K562 (cell line): ENCODE data around the gene TCF15. TPM values are rescaled to one million over a fixed set of nuclear protein-coding genes. Genes with fewer than 3 reads are reported as not detected.

Experiments
- BCL6 ChIP-seq: fragments of 250-450 bp; sonication (Bioruptor Pico); IDR thresholded peaks from 2 replicates; pipeline ENCODE4 v1.4.0; 2020
- BRCA1 ChIP-seq, 2 experiments: fragments of 450-650 bp in 1 of 2; sonication (generic) in 1 of 2; formaldehyde crosslinking in 1 of 2; IDR thresholded peaks; 2 replicates each; pipeline versions ENCODE4 v1.5.0 to v1.6.1; 2017 to 2020; ENCODE audit warnings: mild to moderate bottlenecking in 1 of 2, missing genetic modification reagents in 1 of 2
- CCNT2 ChIP-seq: IDR thresholded peaks from 2 replicates; pipeline ENCODE4 v1.6.1; 2011; ENCODE audit warnings: borderline replicate concordance, low read depth, mild to moderate bottlenecking, moderate library complexity, mixed read lengths, low read length; ENCODE audit not compliant: insufficient read length; ENCODE audit errors: extremely low read depth
- E2F6 ChIP-seq, 2 experiments: IDR thresholded peaks; 2 replicates each; pipeline ENCODE4 v1.6.1; 2011; ENCODE audit warnings: borderline replicate concordance in 1 of 2, control low read depth in 1 of 2, low read depth in 1 of 2, low read length in 1 of 2, mild to moderate bottlenecking in 1 of 2, mixed read lengths in 1 of 2, moderate library complexity in 1 of 2; ENCODE audit not compliant: insufficient read depth in 1 of 2, insufficient read length in 1 of 2, poor library complexity in 1 of 2, severe bottlenecking in 1 of 2; ENCODE audit errors: extremely low read depth in 1 of 2
- MIER1 ChIP-seq: fragments of 450-650 bp; IDR thresholded peaks from 2 replicates; pipeline ENCODE4 v1.6.1; 2016; ENCODE audit warnings: antibody characterized with exemption, mild to moderate bottlenecking, low read depth
- NFXL1 ChIP-seq: fragments of 450-650 bp; formaldehyde crosslinking; IDR thresholded peaks from 2 replicates; pipeline ENCODE4 v1.4.0; 2021; ENCODE audit warnings: mild to moderate bottlenecking
- NONO ChIP-seq, 2 experiments: fragments of 200-400 bp in 1 of 2; fragments of 450-650 bp in 1 of 2; formaldehyde crosslinking in 1 of 2; IDR thresholded peaks; 2 replicates each; pipeline ENCODE4 v1.6.1; 2017; ENCODE audit warnings: low read depth in 2 of 2, mild to moderate bottlenecking in 2 of 2, moderate library complexity in 2 of 2, low read length in 1 of 2
- POLR2B ChIP-seq: fragments of 450-650 bp; IDR thresholded peaks from 2 replicates; pipeline ENCODE4 v1.6.1; 2018; ENCODE audit warnings: low read depth; ENCODE audit not compliant: partially characterized antibody
- POLR2G ChIP-seq: fragments of 200-400 bp; formaldehyde crosslinking; IDR thresholded peaks from 2 replicates; pipeline ENCODE4 v1.6.1; 2017; ENCODE audit warnings: low read depth, mild to moderate bottlenecking, antibody characterized with exemption, low read length, moderate library complexity
- PYGO2 ChIP-seq: fragments of 450-650 bp; IDR thresholded peaks from 2 replicates; pipeline ENCODE4 v1.6.1; 2016; ENCODE audit warnings: mild to moderate bottlenecking, missing genetic modification characterization, moderate library complexity, missing compliant biosample characterization
- SP2 ChIP-seq: IDR thresholded peaks from 2 replicates; pipeline ENCODE4 v1.6.1; 2011; ENCODE audit warnings: mild to moderate bottlenecking, low read depth, low read length, moderate library complexity; ENCODE audit not compliant: poor library complexity, severe bottlenecking; ENCODE audit errors: extremely low read depth
- TBP ChIP-seq: optimal IDR thresholded peaks from 2 replicates; pipeline ENCODE3; 2011; ENCODE audit warnings: low read depth, low read length, improper control_type of control experiment
- TCF3 ChIP-seq: sonication (generic); formaldehyde crosslinking; IDR thresholded peaks from 2 replicates; pipeline ENCODE4 v1.4.0; 2020; ENCODE audit warnings: mild to moderate bottlenecking, missing genetic modification reagents
- ZFX ChIP-seq: sonication (generic); formaldehyde crosslinking; IDR thresholded peaks from 2 replicates; pipeline ENCODE4 v1.8.0; 2022; ENCODE audit warnings: mild to moderate bottlenecking, missing genetic modification reagents, moderate library complexity
- polyA plus RNA-seq, 8 experiments: library from polyadenylated mRNA; depleted of rRNA in 4 of 8; stranded (reverse) in 5 of 8; unstranded in 3 of 8; fragments of >200 nt; fragmentation: Nextera tagmentation in 2 of 8; fragmentation: Illumina TruSeq in 1 of 8; extraction: Ambion mirVana in 2 of 8; extraction: Trizol in 1 of 8; gene quantifications; 2 replicates each; pipeline versions ENCODE4 v1.2.1 to v1.2.3, GENCODE V29; 2011 to 2014; ENCODE audit warnings: inconsistent platforms in 1 of 8, missing spikeins in 1 of 8
- total RNA-seq, 7 experiments: library from RNA; depleted of rRNA in 6 of 7; stranded (reverse); fragments of >200 nt in 6 of 7; fragmentation: Illumina TruSeq in 2 of 7; extraction: Trizol in 2 of 7; gene quantifications; 2 replicates each; pipeline versions ENCODE4 v1.2.1 to v1.2.3, GENCODE V29; 2011 to 2021; ENCODE audit warnings: low replicate concordance in 1 of 7
- TF ChIP-seq, protein P1 (sequence below), 3 experiments: fragments of 200-800 bp in 1 of 3; fragments of 250-450 bp in 1 of 3; fragments of 450-650 bp in 1 of 3; sonication (Bioruptor Pico) in 1 of 3; sonication (Bioruptor generic) in 1 of 3; formaldehyde crosslinking in 1 of 3; IDR thresholded peaks; 2 replicates each; pipeline versions ENCODE4 v1.6.1 to v1.8.0; 2016 to 2022; ENCODE audit warnings: mild to moderate bottlenecking in 2 of 3, missing genetic modification characterization in 2 of 3, missing compliant biosample characterization in 1 of 3, moderate library complexity in 1 of 3
- TF ChIP-seq, protein P2 (sequence below): fragments of 200-800 bp; sonication (Bioruptor generic); IDR thresholded peaks from 2 replicates; pipeline ENCODE4 v1.6.1; 2017; ENCODE audit warnings: missing genetic modification characterization, missing compliant biosample characterization
- TF ChIP-seq, protein P3 (sequence below): fragments of 450-650 bp; IDR thresholded peaks from 2 replicates; pipeline ENCODE4 v1.6.1; 2018; ENCODE audit warnings: mild to moderate bottlenecking, low read depth; ENCODE audit not compliant: partially characterized antibody

Gene TCF15
- total and polyA plus RNA-seq, 9 of the 15 experiments (the other 6 are each of a cell fraction or from before 2014, with no cell fraction given): 0.04 to 5.0 (median 1.2) TPM

GRCh38 chr20:610130-611046, at the start of gene TCF15 (continued):
- TF ChIP-seq, protein P1, sequence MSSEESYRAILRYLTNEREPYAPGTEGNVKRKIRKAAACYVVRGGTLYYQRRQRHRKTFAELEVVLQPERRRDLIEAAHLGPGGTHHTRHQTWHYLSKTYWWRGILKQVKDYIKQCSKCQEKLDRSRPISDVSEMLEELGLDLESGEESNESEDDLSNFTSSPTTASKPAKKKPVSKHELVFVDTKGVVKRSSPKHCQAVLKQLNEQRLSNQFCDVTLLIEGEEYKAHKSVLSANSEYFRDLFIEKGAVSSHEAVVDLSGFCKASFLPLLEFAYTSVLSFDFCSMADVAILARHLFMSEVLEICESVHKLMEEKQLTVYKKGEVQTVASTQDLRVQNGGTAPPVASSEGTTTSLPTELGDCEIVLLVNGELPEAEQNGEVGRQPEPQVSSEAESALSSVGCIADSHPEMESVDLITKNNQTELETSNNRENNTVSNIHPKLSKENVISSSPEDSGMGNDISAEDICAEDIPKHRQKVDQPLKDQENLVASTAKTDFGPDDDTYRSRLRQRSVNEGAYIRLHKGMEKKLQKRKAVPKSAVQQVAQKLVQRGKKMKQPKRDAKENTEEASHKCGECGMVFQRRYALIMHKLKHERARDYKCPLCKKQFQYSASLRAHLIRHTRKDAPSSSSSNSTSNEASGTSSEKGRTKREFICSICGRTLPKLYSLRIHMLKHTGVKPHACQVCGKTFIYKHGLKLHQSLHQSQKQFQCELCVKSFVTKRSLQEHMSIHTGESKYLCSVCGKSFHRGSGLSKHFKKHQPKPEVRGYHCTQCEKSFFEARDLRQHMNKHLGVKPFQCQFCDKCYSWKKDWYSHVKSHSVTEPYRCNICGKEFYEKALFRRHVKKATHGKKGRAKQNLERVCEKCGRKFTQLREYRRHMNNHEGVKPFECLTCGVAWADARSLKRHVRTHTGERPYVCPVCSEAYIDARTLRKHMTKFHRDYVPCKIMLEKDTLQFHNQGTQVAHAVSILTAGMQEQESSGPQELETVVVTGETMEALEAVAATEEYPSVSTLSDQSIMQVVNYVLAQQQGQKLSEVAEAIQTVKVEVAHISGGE (CRISPR knock-in tag; IDR thresholded peaks at IDR 0.05): no peak
- TF ChIP-seq NONO (IDR thresholded peaks at IDR 0.05; ENCODE audit: low read depth in 2 of 2, low read length in 1 of 2): 0 out of 4 replicates have a peak, but pooled peaks of 1 of the 2 experiments have one; percentile 10
- TF ChIP-seq TBP: peak; percentile 74
- TF ChIP-seq ZFX: peak; percentile 48
- no peak for TF ChIP-seq PYGO2
- no peak for TF ChIP-seq POLR2B
- no peak for TF ChIP-seq NFXL1 (CRISPR knock-in tag)
- TF ChIP-seq BCL6 (CRISPR knock-in tag): no peak
- peak; percentile 45 for TF ChIP-seq SP2
- TF ChIP-seq POLR2G: peak; percentile 83
- no peak for TF ChIP-seq MIER1
- TF ChIP-seq, protein P2, sequence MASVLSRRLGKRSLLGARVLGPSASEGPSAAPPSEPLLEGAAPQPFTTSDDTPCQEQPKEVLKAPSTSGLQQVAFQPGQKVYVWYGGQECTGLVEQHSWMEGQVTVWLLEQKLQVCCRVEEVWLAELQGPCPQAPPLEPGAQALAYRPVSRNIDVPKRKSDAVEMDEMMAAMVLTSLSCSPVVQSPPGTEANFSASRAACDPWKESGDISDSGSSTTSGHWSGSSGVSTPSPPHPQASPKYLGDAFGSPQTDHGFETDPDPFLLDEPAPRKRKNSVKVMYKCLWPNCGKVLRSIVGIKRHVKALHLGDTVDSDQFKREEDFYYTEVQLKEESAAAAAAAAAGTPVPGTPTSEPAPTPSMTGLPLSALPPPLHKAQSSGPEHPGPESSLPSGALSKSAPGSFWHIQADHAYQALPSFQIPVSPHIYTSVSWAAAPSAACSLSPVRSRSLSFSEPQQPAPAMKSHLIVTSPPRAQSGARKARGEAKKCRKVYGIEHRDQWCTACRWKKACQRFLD (CRISPR knock-in tag): peak; percentile 39; the same call in 1 of the 2 replicates
- TF ChIP-seq, protein P3, sequence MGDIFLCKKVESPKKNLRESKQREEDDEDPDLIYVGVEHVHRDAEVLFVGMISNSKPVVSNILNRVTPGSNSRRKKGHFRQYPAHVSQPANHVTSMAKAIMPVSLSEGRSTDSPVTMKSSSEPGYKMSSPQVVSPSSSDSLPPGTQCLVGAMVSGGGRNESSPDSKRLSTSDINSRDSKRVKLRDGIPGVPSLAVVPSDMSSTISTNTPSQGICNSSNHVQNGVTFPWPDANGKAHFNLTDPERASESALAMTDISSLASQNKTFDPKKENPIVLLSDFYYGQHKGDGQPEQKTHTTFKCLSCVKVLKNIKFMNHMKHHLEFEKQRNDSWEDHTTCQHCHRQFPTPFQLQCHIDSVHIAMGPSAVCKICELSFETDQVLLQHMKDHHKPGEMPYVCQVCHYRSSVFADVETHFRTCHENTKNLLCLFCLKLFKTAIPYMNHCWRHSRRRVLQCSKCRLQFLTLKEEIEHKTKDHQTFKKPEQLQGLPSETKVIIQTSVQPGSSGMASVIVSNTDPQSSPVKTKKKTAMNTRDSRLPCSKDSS: no peak
- TF ChIP-seq CCNT2: peak; percentile 45
- peak; percentile 60 to 81 for TF ChIP-seq E2F6 (IDR thresholded peaks at IDR 0.05; ENCODE audit: borderline replicate concordance in 1 of 2, extremely low read depth in 1 of 2, insufficient read depth in 1 of 2, insufficient read length in 1 of 2, low read depth in 1 of 2, low read length in 1 of 2, poor library complexity in 1 of 2, severe bottlenecking in 1 of 2)
- no peak for TF ChIP-seq TCF3 (CRISPR knock-in tag)
- no peak for TF ChIP-seq BRCA1 (IDR thresholded peaks at IDR 0.05)
- no peak for TF ChIP-seq BRCA1 (CRISPR knock-in tag; IDR thresholded peaks at IDR 0.05)
